Caco-2 (cell line): ENCODE results near the gene ACOX3. TPM values are rescaled to one million over a fixed set of nuclear protein-coding genes. Genes with fewer than 3 reads are reported as not detected.

Source experiments
- BruUV-seq: library from RNA; stranded (reverse); fragments of 400-500 nt; replicated peaks from 2 replicates; lab custom pipeline; 2021; lab: Mats Ljungman, UMichigan
- CTCF ChIA-PET: fragments of 300-600 bp; sonication (Branson Sonifier 250); formaldehyde crosslinking; loops from one replicate; lab custom pipeline; 2022; ENCODE audit warnings: antibody characterized with exemption; lab: Charles Lee
- POLR2A ChIA-PET: fragments of 300-600 bp; sonication (Branson Sonifier 250); formaldehyde crosslinking; loops from one replicate; lab custom pipeline; 2022; ENCODE audit warnings: antibody characterized with exemption; lab: Charles Lee
- DNase-seq, 2 experiments: peaks; one replicate each; pipeline versions ENCODE4 v3.0.0 to v3.0.0-alpha.2; 2020 to 2022
- H3K27me3 ChIP-seq: replicated peaks from 2 replicates; pipeline ENCODE4 v1.6.0; 2011; ENCODE audit warnings: low read length; ENCODE audit not compliant: control insufficient read depth, insufficient read depth
- H3K36me3 ChIP-seq: 2 replicates; pipeline ENCODE4 v1.5.1; 2011; ENCODE audit warnings: low read length; ENCODE audit not compliant: control insufficient read depth, insufficient read depth
- H3K4me1 ChIP-seq: fragments of 250-450 bp; sonication (Bioruptor Pico); 2 replicates; pipeline ENCODE4 v1.5.1; 2020; ENCODE audit warnings: mild to moderate bottlenecking
- H3K4me3 ChIP-seq: 2 replicates; pipeline ENCODE4 v1.5.1; 2011; ENCODE audit warnings: low read depth, mild to moderate bottlenecking, control low read depth, low read length
- H3K9me3 ChIP-seq: fragments of 250-450 bp; sonication (Bioruptor Pico); 2 replicates; pipeline ENCODE4 v1.5.1; 2020; ENCODE audit warnings: mild to moderate bottlenecking, moderate library complexity
- H3K27ac Mint-ChIP-seq: one replicate; pipeline ENCODE4 v1.8.0; 2022; ENCODE audit warnings: mixed read lengths; ENCODE audit not compliant: unreplicated experiment
- H3K27me3 Mint-ChIP-seq: one replicate; pipeline ENCODE4 v1.8.0; 2022; ENCODE audit warnings: mixed read lengths; ENCODE audit not compliant: insufficient read depth, unreplicated experiment
- H3K36me3 Mint-ChIP-seq: one replicate; pipeline ENCODE4 v1.8.0; 2022; ENCODE audit warnings: mild to moderate bottlenecking, mixed read lengths; ENCODE audit not compliant: insufficient read depth, unreplicated experiment
- H3K4me1 Mint-ChIP-seq: one replicate; pipeline ENCODE4 v1.8.0; 2022; ENCODE audit warnings: low read depth, mixed read lengths; ENCODE audit not compliant: unreplicated experiment
- H3K4me3 Mint-ChIP-seq: one replicate; pipeline ENCODE4 v1.8.0; 2022; ENCODE audit warnings: mild to moderate bottlenecking, moderate library complexity, mixed read lengths; ENCODE audit not compliant: unreplicated experiment
- H3K9me3 Mint-ChIP-seq: one replicate; pipeline ENCODE4 v1.8.0; 2022; ENCODE audit warnings: mixed read lengths; ENCODE audit not compliant: unreplicated experiment
- intact Hi-C: fragments of 100-400 bp; cut with micrococcal nuclease; formaldehyde crosslinking; loops from one replicate; pipeline ENCODE4 v1.10.0; 2022; ENCODE audit not compliant: unreplicated experiment
- total RNA-seq: library from RNA; stranded (reverse); gene quantifications from 2 replicates; pipeline ENCODE4 v1.2.3, GENCODE V29; 2022
- TF ChIP-seq, protein P1 (sequence below), 2 experiments: fragments of 200-600 bp in 1 of 2; IDR thresholded peaks; 1 replicate in 1 of 2; 2 replicates in 1 of 2; pipeline versions ENCODE4 v1.5.1 to v1.8.0; 2011 to 2022; ENCODE audit warnings: antibody characterized with exemption in 1 of 2, control low read depth in 1 of 2, inconsistent platforms in 1 of 2, low read depth in 1 of 2, low read length in 1 of 2, mild to moderate bottlenecking in 1 of 2, moderate library complexity in 1 of 2; ENCODE audit not compliant: insufficient read depth in 1 of 2, severe bottlenecking in 1 of 2, unreplicated experiment in 1 of 2

Gene ACOX3
- total RNA-seq, 1 experiment from 2014 or later = 11.5 TPM

DNA sequence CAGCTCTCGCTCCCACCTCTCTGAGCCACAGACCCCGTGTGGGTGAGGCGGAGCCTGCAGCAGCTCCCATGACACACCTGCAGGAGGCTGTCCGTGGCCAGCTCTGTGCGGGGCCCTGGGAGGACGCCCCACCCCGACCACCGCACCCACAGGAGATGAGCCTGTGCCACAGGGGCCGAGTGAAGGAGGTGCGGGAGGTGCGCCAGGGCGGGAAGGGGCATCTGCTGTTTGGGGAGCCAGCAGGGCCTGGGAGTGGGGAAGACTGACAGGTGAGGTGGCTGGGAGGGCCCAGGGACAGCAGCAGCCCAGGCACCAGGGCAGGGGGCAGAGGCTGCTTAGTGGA, 52.0 kb downstream of the ACOX3 start:
- peaks cover 12% of the 10 kb centered on the region for H3K4me1 Mint-ChIP-seq
- no peaks in the 10 kb centered on the region for H3K27me3 Mint-ChIP-seq
- no TSS peak for BruUV-seq
- TF ChIP-seq, protein P1, sequence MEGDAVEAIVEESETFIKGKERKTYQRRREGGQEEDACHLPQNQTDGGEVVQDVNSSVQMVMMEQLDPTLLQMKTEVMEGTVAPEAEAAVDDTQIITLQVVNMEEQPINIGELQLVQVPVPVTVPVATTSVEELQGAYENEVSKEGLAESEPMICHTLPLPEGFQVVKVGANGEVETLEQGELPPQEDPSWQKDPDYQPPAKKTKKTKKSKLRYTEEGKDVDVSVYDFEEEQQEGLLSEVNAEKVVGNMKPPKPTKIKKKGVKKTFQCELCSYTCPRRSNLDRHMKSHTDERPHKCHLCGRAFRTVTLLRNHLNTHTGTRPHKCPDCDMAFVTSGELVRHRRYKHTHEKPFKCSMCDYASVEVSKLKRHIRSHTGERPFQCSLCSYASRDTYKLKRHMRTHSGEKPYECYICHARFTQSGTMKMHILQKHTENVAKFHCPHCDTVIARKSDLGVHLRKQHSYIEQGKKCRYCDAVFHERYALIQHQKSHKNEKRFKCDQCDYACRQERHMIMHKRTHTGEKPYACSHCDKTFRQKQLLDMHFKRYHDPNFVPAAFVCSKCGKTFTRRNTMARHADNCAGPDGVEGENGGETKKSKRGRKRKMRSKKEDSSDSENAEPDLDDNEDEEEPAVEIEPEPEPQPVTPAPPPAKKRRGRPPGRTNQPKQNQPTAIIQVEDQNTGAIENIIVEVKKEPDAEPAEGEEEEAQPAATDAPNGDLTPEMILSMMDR (IDR thresholded peaks at IDR 0.05; ENCODE audit: insufficient read depth in 1 of 2, low read depth in 1 of 2, low read length in 1 of 2, severe bottlenecking in 1 of 2, unreplicated experiment in 1 of 2) = no peak
- peaks cover 7% of the 10 kb centered on the region for H3K4me1 ChIP-seq
- intact Hi-C loops = no loop called here
- no peaks in the 10 kb centered on the region for H3K36me3 ChIP-seq
- no peak overlapping the region for H3K4me3 Mint-ChIP-seq
- no peaks in the 10 kb centered on the region for H3K9me3 Mint-ChIP-seq
- H3K9me3 ChIP-seq = no peaks in the 10 kb centered on the region
- no peak for DNase-seq
- H3K36me3 Mint-ChIP-seq = no peaks in the 10 kb centered on the region
- no peak overlapping the region for H3K4me3 ChIP-seq
- no peak overlapping the region for H3K27ac Mint-ChIP-seq
- POLR2A ChIA-PET = no interaction called here
- CTCF ChIA-PET = no interaction called here
- no peaks in the 10 kb centered on the region for H3K27me3 ChIP-seq

DNA sequence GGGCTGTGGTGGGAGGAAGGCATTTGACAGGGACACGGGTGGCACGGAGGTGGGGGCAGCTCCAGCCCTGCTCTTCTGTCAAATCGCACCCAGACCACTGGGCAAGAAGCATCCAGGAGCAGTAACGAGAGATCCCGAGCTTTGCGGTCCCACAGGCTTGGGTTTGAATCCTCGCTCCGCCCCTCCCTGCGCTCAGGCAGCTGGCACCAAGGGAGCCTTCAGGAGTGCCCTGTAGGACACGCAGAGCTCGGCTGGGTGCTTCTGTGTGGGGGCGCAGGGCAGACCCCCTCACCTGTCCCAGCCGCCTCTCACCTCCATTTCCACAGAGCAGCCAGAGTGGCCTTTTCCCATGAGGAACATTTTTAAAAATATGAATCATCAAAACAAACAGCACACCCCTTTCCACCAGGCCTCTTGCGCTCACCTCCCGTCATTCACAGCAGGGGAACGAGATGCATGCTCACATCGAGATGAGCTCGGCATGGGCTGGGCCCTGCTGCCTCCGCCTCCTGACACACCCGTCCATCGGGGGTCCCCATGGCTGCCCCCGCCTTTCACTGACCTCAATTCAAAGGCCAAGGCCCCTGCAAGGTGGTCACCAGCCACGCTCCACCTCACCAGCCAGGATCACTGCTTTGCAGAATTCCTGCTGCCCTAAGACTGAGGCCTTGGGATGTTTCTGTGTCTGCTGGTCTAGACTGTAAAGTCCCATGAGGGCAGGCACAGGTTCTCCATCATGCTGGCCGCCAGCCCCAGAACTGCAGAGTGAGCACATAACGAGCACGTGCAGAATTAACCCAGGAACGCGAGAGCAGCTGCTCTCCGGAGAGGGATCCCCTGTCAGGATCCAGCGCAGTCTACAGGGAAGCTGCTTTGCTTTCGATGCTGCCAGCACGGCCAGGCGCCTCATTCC, 52.7 kb downstream of the ACOX3 start:
- no peaks in the 10 kb centered on the region for H3K27me3 ChIP-seq
- POLR2A ChIA-PET = no interaction called here
- no peak for DNase-seq

DNA sequence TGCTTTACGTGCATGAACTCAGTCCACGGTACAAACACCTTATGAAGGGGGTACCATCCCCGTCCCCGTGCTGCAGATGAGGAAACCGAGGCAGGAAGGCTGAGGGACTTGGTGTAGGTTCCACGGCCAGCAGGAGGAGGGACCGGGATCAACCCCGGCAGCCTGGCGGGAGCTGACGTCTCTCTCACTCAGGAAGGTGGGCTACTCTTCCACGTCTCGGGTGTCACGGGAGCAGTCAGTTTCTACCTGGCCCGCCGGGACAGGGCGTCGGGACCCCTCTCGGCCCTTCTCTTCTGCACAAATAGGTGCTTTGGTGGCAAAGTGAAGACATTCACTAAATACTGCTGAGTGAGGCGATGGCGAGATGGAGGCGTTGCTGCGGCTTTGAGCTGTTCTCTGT, 53.3 kb downstream of the ACOX3 start:
- intact Hi-C loops = no loop called here

More for the DNA sequence above, 52.7 kb downstream of the ACOX3 start:
- Histone ChIP-seq H3K4me3 (no peak overlapping the region), H3K4me1 (peaks cover 7% of the 10 kb centered on the region), H3K36me3 (no peaks in the 10 kb centered on the region), H3K9me3 (no peaks in the 10 kb centered on the region)
- no peaks in the 10 kb centered on the region for H3K27me3 Mint-ChIP-seq
- H3K27ac Mint-ChIP-seq = no peak overlapping the region
- TF ChIP-seq, protein P1 (IDR thresholded peaks at IDR 0.05; ENCODE audit: insufficient read depth in 1 of 2, low read depth in 1 of 2, low read length in 1 of 2, severe bottlenecking in 1 of 2, unreplicated experiment in 1 of 2) = no peak
- intact Hi-C loops = no loop called here
- H3K9me3 Mint-ChIP-seq = no peaks in the 10 kb centered on the region
- CTCF ChIA-PET = interaction anchor here (1.4 kb wide), 1 partner anchor 211 kb away, joined by 5 read pairs; no protein-coding TSS in a partner anchor
- H3K4me1 Mint-ChIP-seq = peaks cover 12% of the 10 kb centered on the region
- H3K4me3 Mint-ChIP-seq = no peak overlapping the region
- no peaks in the 10 kb centered on the region for H3K36me3 Mint-ChIP-seq
- BruUV-seq = no TSS peak

More for the DNA sequence above, 53.3 kb downstream of the ACOX3 start:
- Mint-ChIP-seq H3K36me3 (no peaks in the 10 kb centered on the region), H3K27ac (no peak overlapping the region), H3K4me1 (peaks cover 12% of the 10 kb centered on the region), H3K9me3 (no peaks in the 10 kb centered on the region), H3K4me3 (no peak overlapping the region), H3K27me3 (no peaks in the 10 kb centered on the region)
- CTCF ChIA-PET = interaction anchor here (1.4 kb wide), 1 partner anchor 210 kb away, joined by 5 read pairs; no protein-coding TSS in a partner anchor
- H3K9me3 ChIP-seq = no peaks in the 10 kb centered on the region
- POLR2A ChIA-PET = no interaction called here
- peaks cover 7% of the 10 kb centered on the region for H3K4me1 ChIP-seq
- no peak for DNase-seq
- no TSS peak for BruUV-seq
- H3K4me3 ChIP-seq = no peak overlapping the region
- TF ChIP-seq, protein P1 (IDR thresholded peaks at IDR 0.05; ENCODE audit: insufficient read depth in 1 of 2, low read depth in 1 of 2, low read length in 1 of 2, severe bottlenecking in 1 of 2, unreplicated experiment in 1 of 2) = no peak
- H3K27me3 ChIP-seq = no peaks in the 10 kb centered on the region
- H3K36me3 ChIP-seq = no peaks in the 10 kb centered on the region
